Urinary bladder (tissue), 4 donors: ENCODE results near the gene RYK. TPM values are rescaled to one million over a fixed set of nuclear protein-coding genes. Genes with fewer than 3 reads are reported as not detected.
A peak's percentile ranks its signal among the peaks of the same experiment; 100 is the strongest.

Experiments
- DNase-seq: peaks from one replicate; pipeline ENCODE4 v3.0.0-alpha.2; 2015; ENCODE audit errors: extremely low spot score
- H3K27ac ChIP-seq: one replicate; pipeline ENCODE4 v1.5.1; 2013; ENCODE audit warnings: low read depth, mild to moderate bottlenecking, moderate library complexity
- H3K36me3 ChIP-seq: one replicate; pipeline ENCODE4 v1.6.1; 2013; ENCODE audit warnings: mild to moderate bottlenecking, moderate library complexity; ENCODE audit not compliant: insufficient read depth
- H3K4me1 ChIP-seq: one replicate; pipeline ENCODE4 v1.6.1; 2013; ENCODE audit warnings: mild to moderate bottlenecking, moderate library complexity; ENCODE audit not compliant: insufficient read depth
- H3K4me3 ChIP-seq: one replicate; pipeline ENCODE4 v1.5.1; 2013; ENCODE audit warnings: low read depth, low read length
- WGBS: extraction: QIAGEN DNeasy Blood & Tissue Kit; methylation state at CpG from one replicate; pipeline ENCODE4 v1.1.7; 2013; 5-methylcytosine and 5-hydroxymethylcytosine counted together
- polyA plus RNA-seq: library from polyadenylated mRNA; stranded (reverse); fragments of 200-250 nt; gene quantifications from one replicate; pipeline ENCODE4 v1.2.3, GENCODE V29; 2013
- total RNA-seq: library from RNA; depleted of rRNA; stranded (reverse); fragments of >200 nt; gene quantifications from one replicate; pipeline ENCODE4 v1.2.3, GENCODE V29; 2014
- donor health status: healthy with polysubstance abuse.
- donor health status: healthy.

The RYK gene
- total and polyA plus RNA-seq, 2 donors, result 56.4 to 197 TPM

DNA sequence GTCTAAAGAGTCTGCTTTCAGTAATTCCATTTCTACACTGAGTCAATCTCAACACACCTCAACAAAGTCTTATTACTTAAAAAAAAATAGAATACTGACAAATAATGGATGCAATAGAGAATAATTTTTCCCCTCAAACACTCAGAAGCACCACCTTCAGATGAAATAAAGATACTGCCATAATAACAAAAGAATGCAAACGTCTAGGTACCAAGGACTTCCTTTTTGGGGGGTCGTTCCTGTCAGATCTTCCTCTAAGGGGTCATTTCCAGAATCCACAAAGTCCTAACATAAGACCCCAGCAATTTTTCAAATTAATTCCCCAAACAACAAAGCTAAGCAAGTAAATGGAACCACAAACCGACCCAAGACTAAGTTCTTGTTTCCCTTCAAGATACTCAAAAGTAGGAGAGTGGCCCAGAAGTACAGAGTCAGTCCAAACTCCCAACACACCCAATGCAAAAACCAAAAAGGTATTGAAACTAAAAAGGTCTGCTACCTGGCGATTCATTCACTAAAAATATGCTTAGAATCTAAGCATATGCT, 1.3 kb downstream of the RYK start:
- H3K36me3 ChIP-seq, result no peaks in the 10 kb centered on the region
- no peak overlapping the region for H3K27ac ChIP-seq
- H3K4me1 ChIP-seq, result no peaks in the 10 kb centered on the region
- H3K4me3 ChIP-seq, result peak overlapping the region; percentile 90
- DNase-seq, result no peak
- 6% methylated on average over 4 of the region's 4 CpGs for WGBS

DNA sequence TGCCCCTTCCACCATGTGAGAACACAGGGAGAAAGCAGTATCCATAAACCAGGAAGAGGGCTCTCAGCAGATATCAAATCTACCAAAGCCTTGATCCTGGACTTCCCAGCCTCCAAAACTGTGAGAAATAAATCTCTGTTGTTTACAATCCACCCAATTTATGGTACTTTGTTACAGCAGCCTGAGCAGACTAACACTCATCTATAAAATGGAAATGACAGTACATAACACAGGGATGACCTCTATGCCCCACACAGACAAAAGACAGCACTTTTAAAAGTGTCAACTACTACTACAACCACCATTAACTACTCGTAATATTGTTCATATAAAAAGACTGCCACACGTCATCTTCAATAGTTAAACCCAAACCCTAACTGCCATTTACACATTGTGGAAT, 5.7 kb downstream of the RYK start:
- 87% methylated on average over 2 of the region's 2 CpGs for WGBS
- DNase-seq, result no peak
- Histone ChIP-seq H3K36me3 (no peaks in the 10 kb centered on the region), H3K4me3 (no peak overlapping the region), H3K27ac (no peak overlapping the region), H3K4me1 (peaks cover 5% of the 10 kb centered on the region)

DNA sequence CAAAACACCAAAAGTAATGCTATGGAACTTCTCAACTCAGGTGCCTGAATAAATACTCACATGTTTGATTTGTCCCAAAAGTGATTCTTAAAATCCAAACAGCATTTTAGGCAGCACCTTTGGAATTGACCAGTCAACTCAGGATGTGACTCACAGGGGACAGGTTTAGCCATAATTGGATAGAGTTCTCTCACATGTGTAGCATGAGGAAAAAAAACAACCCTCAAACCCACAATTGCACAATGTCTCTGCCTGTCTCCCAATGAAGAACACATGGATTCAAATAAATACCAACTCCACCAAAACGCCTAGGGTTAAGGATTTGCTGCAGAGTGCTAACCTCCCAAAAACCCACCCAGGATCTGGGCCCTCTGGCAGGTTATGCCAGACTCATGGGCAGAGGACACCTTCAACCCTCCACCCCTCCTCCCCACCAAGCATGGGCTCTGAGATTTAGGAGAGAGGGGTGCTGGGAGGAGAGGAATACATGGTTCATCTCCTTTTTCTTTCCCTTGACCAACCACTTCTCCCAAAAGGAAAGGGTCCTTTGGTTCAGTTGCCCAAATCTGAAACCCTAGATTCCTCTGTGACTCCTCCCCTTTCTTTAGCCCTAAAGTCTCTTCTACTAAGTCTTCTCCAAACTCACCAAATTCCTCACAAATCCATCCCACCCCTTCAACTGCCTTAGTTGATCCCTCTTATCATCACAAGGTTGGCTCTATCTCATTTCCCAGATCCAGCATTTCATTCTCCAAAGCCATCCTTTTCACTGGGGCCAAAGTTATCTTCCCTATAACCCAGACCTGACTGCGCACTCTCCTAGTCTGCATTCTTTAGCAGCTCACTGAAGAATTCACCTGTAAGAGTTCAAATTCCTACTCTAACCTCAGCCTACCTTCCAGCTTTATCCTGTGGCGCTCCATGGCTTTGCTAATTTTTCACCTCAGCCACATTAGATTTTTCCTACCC, 7.7 kb downstream of the RYK start:
- no peak overlapping the region for H3K4me3 ChIP-seq
- H3K36me3 ChIP-seq, result no peaks in the 10 kb centered on the region
- H3K27ac ChIP-seq, result no peak overlapping the region
- 79% methylated on average over 3 of the region's 3 CpGs for whole genome bisulfite sequencing
- DNase-seq, result no peak
- peaks cover 5% of the 10 kb centered on the region for H3K4me1 ChIP-seq

DNA sequence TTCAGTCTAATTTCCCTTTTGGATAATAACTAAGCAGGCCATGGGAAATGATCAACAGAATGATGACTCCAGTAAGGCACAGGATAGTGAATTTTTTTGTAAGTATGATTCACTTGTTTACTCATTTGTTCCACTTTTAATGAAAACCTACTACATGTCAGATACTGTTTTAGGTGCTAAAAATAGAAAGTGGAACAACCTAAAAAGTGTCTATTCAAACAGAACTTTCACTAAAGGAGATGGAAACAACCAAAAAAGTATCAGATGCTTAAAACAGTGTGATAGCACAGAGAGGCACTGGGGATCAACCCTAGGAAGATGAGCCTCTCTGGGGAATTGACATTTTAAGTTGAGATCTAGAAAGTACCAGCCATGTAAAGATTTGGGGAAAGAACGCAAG, 11.1 kb downstream of the RYK start:
- peaks cover 5% of the 10 kb centered on the region for H3K4me1 ChIP-seq
- WGBS, result 91% methylated on average over 1 of the region's 1 CpG
- no peak overlapping the region for H3K27ac ChIP-seq
- no peak for DNase-seq
- H3K36me3 ChIP-seq, result no peaks in the 10 kb centered on the region
- no peak overlapping the region for H3K4me3 ChIP-seq

DNA sequence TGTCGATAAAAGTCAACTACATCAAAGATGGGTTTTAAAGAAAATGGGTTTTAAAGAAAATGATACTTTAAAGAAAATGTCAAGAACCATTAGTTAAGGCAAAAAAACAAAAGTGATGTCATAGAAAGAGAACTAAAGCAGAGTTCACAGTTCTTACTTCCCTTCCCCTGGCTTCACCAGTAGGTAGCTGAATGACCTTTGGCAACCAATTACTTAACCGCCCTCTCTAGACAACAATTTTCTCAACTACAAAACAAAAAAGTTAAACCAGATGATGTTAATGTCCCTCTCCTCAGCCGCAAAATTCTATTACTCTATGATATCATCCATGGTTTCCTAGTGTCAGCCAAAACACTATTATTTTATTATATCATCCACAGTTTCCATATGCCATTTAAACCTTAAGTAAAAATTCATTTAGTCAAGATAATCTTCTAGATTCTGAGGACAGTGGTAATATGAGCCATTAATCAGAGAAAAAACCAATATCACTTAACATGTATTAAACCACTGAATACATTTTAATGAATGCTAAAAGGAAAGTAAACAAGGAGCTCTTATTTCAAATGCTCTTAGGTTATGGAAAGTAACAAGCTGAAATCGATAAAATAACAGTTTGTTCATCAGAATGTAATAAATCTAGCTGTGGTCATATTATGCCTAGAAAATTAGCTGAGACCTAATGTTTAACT, 13.1 kb downstream of the RYK start:
- DNase-seq, result no peak
- WGBS, result 80% methylated on average over 4 of the region's 4 CpGs
- H3K4me3 ChIP-seq, result no peak overlapping the region
- H3K27ac ChIP-seq, result peak overlapping the region; percentile 59
- H3K36me3 ChIP-seq, result no peaks in the 10 kb centered on the region
- no peaks in the 10 kb centered on the region for H3K4me1 ChIP-seq

DNA sequence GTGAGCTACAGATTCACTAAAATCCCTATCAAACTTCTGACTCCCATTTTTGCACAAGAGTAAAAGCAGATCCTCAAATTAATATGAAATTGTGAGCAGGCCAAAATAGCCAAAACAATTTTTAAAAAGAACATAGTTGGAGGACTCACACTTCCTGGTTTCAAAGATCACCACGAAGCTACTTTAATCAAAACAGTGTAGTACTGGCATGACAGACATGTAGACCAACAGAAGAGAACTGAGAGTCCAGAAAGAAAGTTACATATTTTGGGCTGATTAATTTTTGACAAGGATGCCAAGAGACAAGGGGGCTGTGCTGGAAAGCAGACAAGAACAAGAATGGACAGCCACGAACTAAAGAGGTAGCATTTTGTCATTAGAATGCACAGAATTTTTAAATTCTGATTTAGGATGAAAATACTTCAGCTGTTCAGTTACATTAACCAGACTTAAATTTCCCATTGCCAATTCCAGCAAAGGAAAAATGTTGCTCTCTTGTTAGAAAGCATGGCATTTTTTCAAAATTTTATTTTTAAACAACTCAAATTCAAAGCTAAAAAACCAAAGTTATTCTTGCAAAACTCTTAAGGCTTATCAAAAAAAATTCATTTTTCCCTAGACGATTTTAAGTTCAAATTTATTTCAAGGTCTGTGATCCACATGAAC, 14.0 kb downstream of the RYK start:
- DNase-seq, result no peak
- H3K27ac ChIP-seq, result peak overlapping the region; percentile 2
- H3K4me3 ChIP-seq, result no peak overlapping the region
- WGBS, result 35% methylated on average over 3 of the region's 3 CpGs
- no peaks in the 10 kb centered on the region for H3K36me3 ChIP-seq
- H3K4me1 ChIP-seq, result no peaks in the 10 kb centered on the region

DNA sequence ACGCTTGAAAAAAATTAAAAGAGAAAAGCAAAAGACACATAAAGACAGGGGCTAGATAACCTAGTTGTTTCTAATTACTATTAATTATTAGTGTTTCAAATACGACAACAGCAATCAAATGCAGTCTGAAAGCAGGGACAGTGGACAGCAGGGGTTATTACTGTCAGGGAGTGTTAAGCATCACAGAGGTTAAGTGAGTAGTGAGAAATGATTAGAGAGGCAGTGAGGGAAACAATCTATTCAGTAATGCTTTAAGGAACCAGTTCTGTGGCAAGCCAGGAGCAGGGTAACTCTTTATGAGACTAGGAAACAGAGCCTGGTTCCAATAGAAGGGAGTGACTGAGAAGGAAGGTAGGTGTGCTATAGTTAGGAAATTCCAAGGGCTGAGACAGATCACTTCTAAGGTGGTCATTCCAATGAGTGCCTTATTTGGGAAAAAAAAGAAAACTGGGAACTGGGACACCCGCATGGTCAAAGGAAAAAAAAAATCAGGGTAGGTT, 15.0 kb downstream of the RYK start:
- no peak overlapping the region for H3K27ac ChIP-seq
- H3K36me3 ChIP-seq, result no peaks in the 10 kb centered on the region
- WGBS, result 99% methylated on average over 3 of the region's 3 CpGs
- no peaks in the 10 kb centered on the region for H3K4me1 ChIP-seq
- H3K4me3 ChIP-seq, result no peak overlapping the region
- DNase-seq, result no peak

DNA sequence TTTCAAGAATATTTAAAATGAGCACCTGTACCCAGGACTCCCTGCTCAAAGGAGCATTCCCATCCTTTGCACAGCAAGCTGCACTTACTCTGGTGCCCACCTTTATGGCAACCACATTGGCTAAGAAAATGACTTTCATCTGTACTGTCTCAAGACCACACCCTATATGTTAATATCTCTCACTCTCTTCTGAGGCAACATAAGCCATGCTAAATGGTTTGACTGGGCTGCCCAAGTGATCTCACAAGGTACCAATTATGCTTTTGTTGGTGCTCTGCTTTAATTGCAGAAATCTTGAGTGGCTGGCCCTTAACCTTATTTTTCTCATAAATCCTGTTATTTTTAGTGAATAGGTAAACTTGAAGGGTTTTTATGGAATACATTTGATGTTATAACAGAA, 17.7 kb downstream of the RYK start:
- DNase-seq, result no peak
- no peak overlapping the region for H3K4me3 ChIP-seq
- no peak overlapping the region for H3K27ac ChIP-seq
- no peaks in the 10 kb centered on the region for H3K36me3 ChIP-seq
- no peaks in the 10 kb centered on the region for H3K4me1 ChIP-seq

DNA sequence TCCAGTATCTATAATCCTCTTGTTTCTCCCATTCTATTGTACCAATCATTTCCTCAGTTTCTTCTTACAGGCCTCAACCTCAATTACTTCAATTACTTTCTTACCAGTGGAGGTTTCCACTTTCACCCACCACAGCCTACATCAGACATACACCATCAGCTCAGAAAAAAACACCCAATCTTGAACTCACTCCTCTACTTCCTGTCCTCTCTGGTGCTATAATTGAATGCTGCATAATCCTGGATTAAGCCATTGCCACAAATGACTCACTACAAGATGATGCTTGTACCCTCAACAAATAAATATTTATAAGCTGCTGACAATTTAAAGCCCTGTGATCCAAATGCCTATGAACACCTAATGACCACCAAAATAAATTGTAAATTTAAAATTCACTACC, 18.5 kb downstream of the RYK start:
- no peak for DNase-seq
- no peaks in the 10 kb centered on the region for H3K36me3 ChIP-seq
- no peak overlapping the region for H3K27ac ChIP-seq
- H3K4me1 ChIP-seq, result no peaks in the 10 kb centered on the region
- H3K4me3 ChIP-seq, result no peak overlapping the region

DNA sequence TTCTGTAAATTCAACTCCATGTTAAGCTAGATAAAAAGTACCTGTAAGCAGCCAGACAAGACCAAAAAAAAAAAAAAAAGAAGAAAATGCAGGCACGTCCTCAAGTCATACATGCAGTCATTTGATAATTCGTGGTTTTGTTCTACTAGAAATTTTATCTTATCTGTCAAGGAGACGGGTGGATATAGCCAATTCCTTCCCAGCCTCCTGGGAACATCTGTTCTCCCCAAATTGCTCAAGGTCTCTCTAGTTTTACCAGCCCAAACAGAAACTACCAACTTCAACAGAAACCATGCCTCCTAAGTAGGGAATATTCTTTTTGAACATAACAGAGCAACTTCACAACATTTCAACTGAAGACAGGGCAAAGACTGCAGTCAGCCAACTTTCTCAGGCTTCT, 19.5 kb downstream of the RYK start:
- H3K4me3 ChIP-seq, result no peak overlapping the region
- DNase-seq, result no peak
- H3K36me3 ChIP-seq, result no peaks in the 10 kb centered on the region
- WGBS, result 38% methylated on average over 3 of the region's 3 CpGs
- H3K27ac ChIP-seq, result no peak overlapping the region
- H3K4me1 ChIP-seq, result no peaks in the 10 kb centered on the region

DNA sequence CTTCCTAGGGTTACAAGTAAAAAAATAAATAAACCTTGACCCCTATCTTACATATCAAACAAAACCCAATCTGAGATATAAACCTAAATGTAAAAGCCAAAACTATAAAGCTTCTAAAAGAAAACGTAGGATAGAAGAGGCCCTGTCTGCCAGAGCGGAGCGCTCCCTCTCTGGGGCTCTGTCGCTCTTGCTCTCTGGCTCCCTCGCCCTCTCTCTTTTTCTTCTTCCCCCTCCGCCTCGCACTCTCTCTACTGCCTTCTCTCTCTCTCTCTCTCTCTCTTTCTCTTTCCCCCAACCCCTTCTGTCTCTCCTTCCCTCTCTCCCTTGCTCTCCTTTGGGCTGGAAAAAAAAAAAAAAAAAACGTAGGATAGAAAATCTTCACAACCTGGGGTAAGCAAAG, 21.6 kb downstream of the RYK start:
- no peaks in the 10 kb centered on the region for H3K36me3 ChIP-seq
- no peak overlapping the region for H3K27ac ChIP-seq
- whole genome bisulfite sequencing, result 90% methylated on average over 8 of the region's 8 CpGs
- no peak overlapping the region for H3K4me3 ChIP-seq
- DNase-seq, result no peak
- H3K4me1 ChIP-seq, result no peaks in the 10 kb centered on the region

DNA sequence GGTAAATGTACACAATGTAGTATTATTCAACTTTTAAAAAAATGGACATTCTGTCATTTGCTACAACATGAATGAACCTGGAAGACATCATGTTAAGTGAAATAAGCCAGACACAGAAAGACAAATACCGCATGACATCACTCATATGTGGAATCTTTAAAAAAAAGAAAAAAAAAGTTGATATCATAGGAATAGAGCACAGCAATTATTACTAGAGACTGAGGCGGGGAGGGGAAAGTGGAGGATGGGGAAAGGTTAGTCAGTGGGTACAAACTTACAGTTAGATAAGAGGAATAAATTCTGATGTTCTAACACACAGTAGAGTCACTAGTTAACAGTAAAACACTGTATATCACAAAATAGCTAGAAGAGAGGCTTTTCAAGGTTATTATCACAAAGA, 22.2 kb downstream of the RYK start:
- DNase-seq, result no peak
- H3K4me1 ChIP-seq, result no peaks in the 10 kb centered on the region
- WGBS, result 95% methylated on average over 2 of the region's 2 CpGs
- H3K27ac ChIP-seq, result no peak overlapping the region
- no peak overlapping the region for H3K4me3 ChIP-seq
- H3K36me3 ChIP-seq, result no peaks in the 10 kb centered on the region

DNA sequence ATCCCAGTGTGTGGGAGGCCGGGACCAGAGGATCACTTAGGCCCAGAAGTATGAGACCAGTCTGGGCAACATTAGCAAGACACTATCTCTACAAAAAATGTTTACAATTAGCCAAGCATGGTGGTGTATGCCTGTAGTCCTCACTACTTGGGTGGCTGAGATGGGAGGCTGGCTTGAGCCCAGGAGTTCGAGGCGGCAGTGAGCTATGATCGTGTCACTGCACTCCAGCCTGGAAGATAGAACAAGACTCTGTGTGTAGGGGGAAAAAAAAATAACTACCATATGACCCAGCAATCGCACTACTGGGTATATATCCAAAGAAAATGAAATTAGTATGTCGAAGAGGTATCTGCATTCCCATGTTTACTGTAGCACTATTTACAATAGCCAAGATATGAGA, 22.6 kb downstream of the RYK start:
- H3K4me1 ChIP-seq, result no peaks in the 10 kb centered on the region
- no peaks in the 10 kb centered on the region for H3K36me3 ChIP-seq
- 71% methylated on average over 6 of the region's 6 CpGs for WGBS
- H3K4me3 ChIP-seq, result no peak overlapping the region
- H3K27ac ChIP-seq, result no peak overlapping the region
- DNase-seq, result no peak
